Activated CD4-positive, alpha-beta T cell treated with anti-CD3 and anti-CD28 coated beads, Interleukin-2, amount 50 U/mL, for 24 hours (primary cell): Measurements from ENCODE around the gene OBP2B.
"Not testable (repeated sequence)": the region's sequence is repeated elsewhere in the genome, so short reads cannot be mapped to it uniquely, and the experiment has no call there.

Experiments used
- DNase-seq, 2 donors: peaks; one replicate each; pipeline ENCODE4 v3.0.0-alpha.2; 2020; ENCODE audit warnings: low read depth in 1 of 2, low spot score in 1 of 2

Gene OBP2B, protein sequence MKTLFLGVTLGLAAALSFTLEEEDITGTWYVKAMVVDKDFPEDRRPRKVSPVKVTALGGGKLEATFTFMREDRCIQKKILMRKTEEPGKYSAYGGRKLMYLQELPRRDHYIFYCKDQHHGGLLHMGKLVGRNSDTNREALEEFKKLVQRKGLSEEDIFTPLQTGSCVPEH

DNA sequence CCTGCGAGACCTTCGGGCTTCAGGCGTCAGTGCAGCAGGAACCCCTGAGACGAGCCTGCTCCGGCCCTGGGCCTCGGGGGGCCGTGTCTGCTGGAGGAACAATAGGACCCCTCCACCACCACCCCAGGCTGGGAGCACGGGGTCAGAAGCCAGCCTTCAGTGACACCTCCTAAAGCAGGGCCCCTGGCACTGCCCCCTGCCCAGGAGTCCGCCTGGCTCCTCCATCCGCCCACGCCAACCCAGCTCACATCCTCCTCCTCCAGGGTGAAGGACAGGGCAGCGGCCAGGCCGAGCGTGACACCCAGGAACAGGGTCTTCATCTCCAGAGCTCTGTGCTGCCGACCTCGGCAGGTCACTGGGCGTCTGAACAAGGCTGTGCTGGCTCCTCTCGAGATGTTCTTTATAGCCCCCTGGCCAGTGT lies at the start of gene OBP2B:
Gene OBP2B (minus strand): TSS at position 371 of the 421 bp plus-strand sequence. CDS start 51 bp downstream, at position 320.
- not testable (repeated sequence) for DNase-seq

DNA sequence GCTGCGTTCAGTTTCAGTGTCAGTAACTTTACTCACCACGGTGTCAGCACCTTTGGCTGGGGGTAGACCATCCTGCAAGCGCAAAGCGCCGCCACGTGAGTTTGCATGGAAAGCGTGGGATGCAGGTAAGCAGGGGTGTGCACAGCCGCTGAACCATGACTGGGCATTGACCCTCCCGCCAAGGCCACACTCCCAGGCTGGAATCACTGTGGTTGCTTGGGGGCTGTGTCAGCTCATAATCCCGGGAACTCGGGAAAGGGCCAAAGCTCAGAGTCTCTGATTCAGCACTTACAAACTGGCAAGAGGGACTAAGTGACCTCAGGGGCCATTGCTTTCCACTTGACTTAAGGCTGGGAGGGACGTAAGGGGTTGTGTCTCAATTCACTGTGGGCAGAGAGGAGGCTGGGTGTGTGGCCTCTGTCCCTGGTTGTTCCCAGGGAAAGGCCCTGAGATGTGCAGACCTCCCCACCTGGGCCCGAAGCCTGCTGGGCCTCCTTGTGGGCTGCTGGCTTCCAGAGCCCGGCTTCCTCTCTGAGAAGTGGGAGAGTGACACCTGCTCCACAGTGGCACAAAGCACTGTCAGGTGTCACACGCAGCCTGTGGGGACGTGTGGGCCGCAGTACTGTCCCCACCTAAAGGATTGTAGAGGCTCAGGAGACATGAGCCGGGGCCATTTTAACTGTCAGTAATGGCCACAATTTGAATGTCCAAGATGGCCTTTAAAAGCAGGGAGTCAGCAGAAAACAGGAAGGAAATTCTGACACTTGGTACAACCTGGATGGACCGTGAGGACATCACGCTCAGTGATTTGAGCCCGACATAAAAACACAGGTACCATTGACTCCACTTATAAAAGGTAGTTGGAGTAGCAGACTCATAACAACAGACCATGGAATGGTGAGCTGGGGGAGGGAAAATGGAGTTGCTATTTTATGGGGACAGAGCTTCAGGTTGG lies 49.3 kb upstream of the OBP2B start:
- no peak for DNase-seq

- DNase-seq: no peak
These were observed 48.5 kb upstream of the OBP2B start for GRCh38 chr9:133257465-133257956.

GRCh38 chr9:133256686-133257091 lies 47.6 kb upstream of the OBP2B start:
- DNase-seq: no peak

- no peak for DNase-seq
These were observed 47.0 kb upstream of the OBP2B start for GRCh38 chr9:133256136-133256461.

DNA sequence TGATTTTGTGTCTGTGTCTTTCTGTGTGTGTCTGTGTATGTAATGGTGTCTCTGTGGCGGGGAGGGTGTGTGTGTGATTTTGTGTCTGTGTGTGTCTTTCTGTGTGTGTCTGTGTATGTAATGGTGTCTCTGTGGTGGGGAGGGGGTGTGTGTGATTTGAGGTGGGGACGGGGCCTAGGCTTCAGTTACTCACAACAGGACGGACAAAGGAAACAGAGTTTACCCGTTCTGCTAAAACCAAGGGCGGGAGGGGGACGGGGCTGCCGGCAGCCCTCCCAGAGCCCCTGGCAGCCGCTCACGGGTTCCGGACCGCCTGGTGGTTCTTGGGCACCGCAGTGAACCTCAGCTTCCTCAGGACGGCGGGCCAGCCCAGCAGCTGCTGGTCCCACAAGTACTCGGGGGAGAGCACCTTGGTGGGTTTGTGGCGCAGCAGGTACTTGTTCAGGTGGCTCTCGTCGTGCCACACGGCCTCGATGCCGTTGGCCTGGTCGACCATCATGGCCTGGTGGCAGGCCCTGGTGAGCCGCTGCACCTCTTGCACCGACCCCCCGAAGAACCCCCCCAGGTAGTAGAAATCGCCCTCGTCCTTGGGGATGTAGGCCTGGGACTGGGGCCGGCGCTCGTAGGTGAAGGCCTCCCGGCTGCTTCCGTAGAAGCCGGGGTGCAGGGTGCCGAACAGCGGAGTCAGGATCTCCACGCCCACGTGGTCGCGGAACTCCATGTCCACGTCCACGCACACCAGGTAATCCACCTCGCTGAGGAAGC lies 46.5 kb upstream of the OBP2B start:
- DNase-seq: no peak

DNA sequence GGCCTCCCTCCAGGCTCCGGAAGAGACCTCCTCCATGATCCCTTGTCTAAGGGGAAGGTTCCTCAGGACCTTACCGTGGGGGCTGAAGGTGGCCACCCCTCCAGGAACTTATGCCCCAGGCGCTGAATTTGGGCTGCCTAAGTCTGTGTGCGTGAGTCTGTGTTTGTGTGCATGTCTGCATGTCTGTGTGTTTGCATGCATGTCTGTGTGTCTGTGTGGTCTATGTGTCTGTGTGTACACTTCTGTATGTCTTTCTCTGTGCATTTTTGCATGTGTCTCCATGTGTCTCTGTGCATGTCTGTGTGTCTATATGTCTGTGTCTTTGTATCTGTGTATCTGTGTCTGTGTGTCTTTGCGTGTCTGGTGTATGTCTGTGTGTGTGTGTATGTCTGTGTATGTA lies 45.4 kb upstream of the OBP2B start:
- DNase-seq: no peak

DNA sequence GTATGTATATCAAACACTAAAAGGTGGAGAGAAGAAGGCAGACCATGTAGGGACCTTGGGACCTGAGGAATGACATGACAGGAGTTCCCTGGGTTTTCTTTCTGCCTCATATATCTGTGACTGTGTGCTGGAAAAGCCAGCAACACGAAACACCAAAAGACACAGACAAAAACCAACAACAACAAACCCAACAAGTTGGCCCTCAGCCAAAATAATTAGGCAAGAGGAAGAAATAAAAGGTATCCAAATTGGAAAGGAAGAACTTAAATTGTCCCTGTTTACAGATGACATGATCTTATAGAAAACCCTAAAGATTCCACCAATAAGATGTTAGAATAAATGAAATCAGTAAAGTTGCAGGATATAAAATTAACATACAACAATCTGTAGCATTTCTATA lies 44.2 kb upstream of the OBP2B start:
- DNase-seq: no peak

DNA sequence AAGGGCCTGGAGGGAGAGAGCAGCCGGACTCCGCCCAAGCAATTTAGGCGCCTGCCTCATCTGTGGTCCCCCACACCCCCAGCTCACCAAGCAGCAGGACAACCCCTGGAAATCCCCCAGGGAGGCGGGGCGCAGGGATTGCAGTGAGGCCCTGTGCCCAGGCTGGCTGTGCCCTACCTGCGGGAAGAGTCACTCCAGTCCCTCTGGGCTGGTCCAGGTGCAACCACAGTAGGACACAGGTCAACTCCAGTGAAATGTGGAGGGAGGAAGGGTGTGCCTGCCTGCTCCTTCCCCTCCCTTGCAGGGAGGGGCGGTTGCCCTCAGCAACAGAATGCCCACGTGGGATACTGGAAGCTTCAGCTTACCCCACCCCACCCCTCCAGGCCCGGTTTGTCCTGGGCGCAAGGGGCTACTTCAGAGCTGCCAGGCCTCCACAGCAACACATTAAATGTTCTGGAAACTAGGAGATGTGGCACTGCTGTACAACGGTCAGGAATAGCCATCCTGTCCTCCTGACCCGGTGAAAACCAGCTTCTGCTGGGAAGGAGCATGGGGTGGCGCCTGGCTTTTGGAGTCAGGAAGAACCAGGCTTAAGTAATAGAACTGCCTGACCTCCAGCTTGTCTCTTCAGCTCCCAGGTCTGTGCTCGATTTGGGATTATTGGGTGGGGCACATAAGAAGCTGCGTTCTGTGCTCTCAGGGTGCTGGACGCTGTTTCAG lies 43.4 kb upstream of the OBP2B start:
- DNase-seq: no peak

- no peak for DNase-seq
These were observed 42.7 kb upstream of the OBP2B start for GRCh38 chr9:133251773-133252172.

- DNase-seq: not testable (repeated sequence)
These were observed 42.2 kb upstream of the OBP2B start for GRCh38 chr9:133251221-133251620.

- DNase-seq: no peak
These were observed 41.7 kb upstream of the OBP2B start for GRCh38 chr9:133250741-133251170.

GRCh38 chr9:133249337-133249736 lies 40.3 kb upstream of the OBP2B start:
- no peak for DNase-seq

- no peak for DNase-seq
These were observed 39.8 kb upstream of the OBP2B start for GRCh38 chr9:133248726-133249295.

GRCh38 chr9:133247632-133248031 lies 38.6 kb upstream of the OBP2B start:
- DNase-seq: no peak

DNA sequence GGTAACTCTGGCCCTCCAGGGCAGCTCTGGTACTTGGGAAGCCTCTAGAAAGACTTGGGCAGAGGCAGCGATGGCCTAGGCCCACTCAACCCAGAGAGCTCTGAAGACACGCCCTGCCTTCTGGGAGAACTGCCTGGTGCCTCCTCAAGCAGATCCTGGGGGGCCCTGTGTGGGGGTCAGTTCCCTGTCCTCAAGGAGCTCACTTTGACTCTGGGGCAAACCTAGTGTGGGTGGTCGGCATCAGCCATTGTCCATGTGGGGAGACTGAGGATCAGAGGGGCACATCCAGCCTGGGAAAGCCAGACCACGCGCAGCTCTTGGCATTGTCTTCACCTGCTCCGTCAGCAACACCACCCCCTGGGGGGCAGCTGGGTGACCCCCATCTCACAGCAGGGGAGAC lies 37.9 kb upstream of the OBP2B start:
- no peak for DNase-seq

- no peak for DNase-seq
These were observed 37.5 kb upstream of the OBP2B start for GRCh38 chr9:133246562-133246961.

DNA sequence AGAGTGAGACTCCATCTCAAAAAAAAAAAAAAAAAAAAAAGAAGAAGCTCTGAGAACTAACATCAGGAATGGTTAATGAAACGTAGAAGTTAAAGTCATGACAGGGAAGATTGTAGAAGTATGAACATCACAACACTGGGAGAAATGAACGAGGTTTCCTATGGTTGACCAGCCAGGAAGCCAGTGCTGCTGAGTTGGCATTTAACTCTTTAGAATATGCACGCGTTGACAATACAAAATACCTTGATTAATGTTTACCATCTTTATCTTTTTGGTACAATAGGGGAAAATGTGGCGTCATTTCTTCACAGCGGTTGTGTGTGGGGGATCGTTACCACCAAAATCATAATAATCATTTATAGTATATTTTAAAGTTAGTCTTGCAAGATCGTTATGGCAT lies 33.9 kb upstream of the OBP2B start:
- no peak for DNase-seq

DNA sequence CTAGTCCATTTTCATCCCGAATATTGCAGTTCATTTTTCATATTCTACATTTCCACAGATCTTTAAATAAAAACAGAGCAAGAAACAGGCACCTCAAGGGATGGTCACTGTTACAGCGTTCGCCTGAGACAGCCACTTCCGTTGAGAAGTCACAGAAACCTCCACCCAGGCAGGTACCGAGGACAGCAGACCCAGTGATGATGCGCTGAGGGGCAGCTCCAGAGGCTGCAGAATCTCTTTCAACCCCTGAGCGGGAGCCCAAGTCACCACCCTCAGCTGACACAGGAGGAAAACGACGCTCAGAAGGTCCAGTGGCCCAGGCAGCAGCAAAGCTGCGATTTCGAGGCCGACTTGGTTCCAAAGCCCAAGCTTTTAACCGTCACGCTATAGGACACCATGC lies 33.2 kb upstream of the OBP2B start:
- DNase-seq: no peak

GRCh38 chr9:133239533-133240090 lies 30.6 kb upstream of the OBP2B start:
- no peak for DNase-seq
